ENCODE data around the gene RETN.

RETN gene

GRCh38 chr19:7706188-7706954 is 37.5 kb downstream of the RETN start:
- no peak for DNase-seq (ENCODE audit: low read depth)

GRCh38 chr19:7706955-7707456 is 38.2 kb downstream of the RETN start:
- DNase-seq (ENCODE audit: low read depth): no peak

GRCh38 chr19:7709932-7710460 is 41.1 kb downstream of the RETN start:
- DNase-seq (ENCODE audit: low read depth): no peak

- no peak for DNase-seq (ENCODE audit: low read depth)
Observed at GRCh38 chr19:7710616-7711015, 41.8 kb downstream of the RETN start.

- DNase-seq (ENCODE audit: low read depth): no peak
Observed at GRCh38 chr19:7715671-7716070, 46.8 kb downstream of the RETN start.

GRCh38 chr19:7716762-7717161 is 47.9 kb downstream of the RETN start:
- no peak for DNase-seq (ENCODE audit: low read depth)

GRCh38 chr19:7718668-7719067 is 49.8 kb downstream of the RETN start:
- DNase-seq (ENCODE audit: low read depth): no peak
